ENCODE measurements around the gene MCCC1. TPM values are rescaled to one million over a fixed set of nuclear protein-coding genes. Genes with fewer than 3 reads are reported as not detected.
A peak's percentile ranks its signal among the peaks of the same experiment; 100 is the strongest.

Gene MCCC1
- total and polyA plus RNA-seq, 7 experiments from 2014 or later: 17.7 to 37.5 (median 31.8) TPM

GRCh38 chr3:182979674-182980191, 119.6 kb downstream of the MCCC1 start:
- Mint-ChIP-seq H3K4me1 (peaks cover 17 to 52% (median 45%) of the 10 kb centered on the region in 7 donors), H3K27ac (peak overlapping the region; percentile 73 to 95 (median 87)), H3K9me3 (no peaks in the 10 kb centered on the region), H3K27me3 (no peaks in the 10 kb centered on the region), H3K4me3 (peak overlapping the region in 9 of 10 donors; percentile 87 to 97 (median 91)), H3K36me3 (no peaks in the 10 kb centered on the region)
- peak in 7 of 9 donors; percentile 5 to 41 (median 26) for DNase-seq
- Histone ChIP-seq H3K27ac (ENCODE audit: low read depth, low read length) (peak overlapping the region; percentile 74), H3K9me3 (ENCODE audit: control insufficient read depth in 2 of 3, low read length in 3 of 3) (no peaks in the 10 kb centered on the region), H3K4me1 (ENCODE audit: control insufficient read depth in 2 of 2, insufficient read depth in 2 of 2, low read length in 2 of 2) (peaks cover 18 to 20% of the 10 kb centered on the region in 2 donors), H3K27me3 (ENCODE audit: control insufficient read depth in 2 of 2, insufficient read depth in 2 of 2, low read length in 2 of 2) (no peaks in the 10 kb centered on the region), H3K36me3 (ENCODE audit: control insufficient read depth in 2 of 3, insufficient read depth in 3 of 3, low read length in 3 of 3) (peaks cover 0 to 3% (median 0%) of the 10 kb centered on the region in 3 experiments), H3K4me3 (ENCODE audit: low read length) (peak overlapping the region; percentile 75)
- POLR2A ChIA-PET: interaction anchor here (0.5 to 2.2 kb wide), 4 partner anchors 10 to 602 kb away, joined by 3 to 17 read pairs (median 4); no protein-coding TSS in a partner anchor
- ATAC-seq: peak; percentile 7
- CTCF ChIA-PET: interaction anchor here (0.6 kb wide), 1 partner anchor 114 kb away, joined by 3 read pairs; no protein-coding TSS in a partner anchor
- intact Hi-C loops (cut with micrococcal nuclease): loop anchor here (1.0 to 5.0 kb wide), 8 partner anchors 10 to 185 kb away; partner anchors contain the start of gene MCCC1 (in 2 of the 2)

GRCh38 chr3:182979103-182979673, 120.1 kb downstream of the MCCC1 start:
- Mint-ChIP-seq H3K4me1 (peaks cover 17 to 54% (median 45%) of the 10 kb centered on the region in 7 donors), H3K27me3 (no peaks in the 10 kb centered on the region), H3K36me3 (no peaks in the 10 kb centered on the region), H3K27ac (peak overlapping the region; percentile 73 to 95 (median 87)), H3K9me3 (no peaks in the 10 kb centered on the region), H3K4me3 (peak overlapping the region in 9 of 10 donors; percentile 87 to 97 (median 91))
- CTCF ChIA-PET: interaction anchor here (0.6 to 0.8 kb wide), 2 partner anchors 68 to 114 kb away, joined by 3 to 4 read pairs; no protein-coding TSS in a partner anchor
- Histone ChIP-seq H3K4me1 (ENCODE audit: control insufficient read depth in 2 of 2, insufficient read depth in 2 of 2, low read length in 2 of 2) (peaks cover 18 to 20% of the 10 kb centered on the region in 2 donors), H3K4me3 (ENCODE audit: low read length) (peak overlapping the region; percentile 75), H3K27me3 (ENCODE audit: control insufficient read depth in 2 of 2, insufficient read depth in 2 of 2, low read length in 2 of 2) (no peaks in the 10 kb centered on the region), H3K27ac (ENCODE audit: low read depth, low read length) (peak overlapping the region; percentile 74), H3K9me3 (ENCODE audit: control insufficient read depth in 2 of 3, low read length in 3 of 3) (no peaks in the 10 kb centered on the region), H3K36me3 (ENCODE audit: control insufficient read depth in 2 of 3, insufficient read depth in 3 of 3, low read length in 3 of 3) (peaks cover 0 to 3% (median 0%) of the 10 kb centered on the region in 3 experiments)
- DNase-seq: no peak
- intact Hi-C loops (cut with micrococcal nuclease): loop anchor here (1.0 to 2.0 kb wide), 4 partner anchors 10 to 70 kb away; no protein-coding TSS in a partner anchor
- ATAC-seq: no peak
- POLR2A ChIA-PET: interaction anchor here (0.5 to 2.2 kb wide), 4 partner anchors 10 to 603 kb away, joined by 3 to 17 read pairs (median 4); no protein-coding TSS in a partner anchor

- H3K27me3 Mint-ChIP-seq: no peaks in the 10 kb centered on the region
- ChIA-PET POLR2A (interaction anchor here (2.2 kb wide), 1 partner anchor 9 kb away, joined by 17 read pairs; no protein-coding TSS in a partner anchor), CTCF (interaction anchor here (0.8 kb wide), 1 partner anchor 67 kb away, joined by 4 read pairs; no protein-coding TSS in a partner anchor)
- H3K36me3 Mint-ChIP-seq: no peaks in the 10 kb centered on the region
- ATAC-seq (no peak), DNase-seq (no peak)
- peaks cover 17 to 54% (median 45%) of the 10 kb centered on the region in 7 donors for H3K4me1 Mint-ChIP-seq
- Histone ChIP-seq H3K36me3 (ENCODE audit: control insufficient read depth in 2 of 3, insufficient read depth in 3 of 3, low read length in 3 of 3) (peaks cover 0 to 3% (median 0%) of the 10 kb centered on the region in 3 experiments), H3K4me3 (ENCODE audit: low read length) (no peak overlapping the region), H3K27me3 (ENCODE audit: control insufficient read depth in 2 of 2, insufficient read depth in 2 of 2, low read length in 2 of 2) (no peaks in the 10 kb centered on the region), H3K4me1 (ENCODE audit: control insufficient read depth in 2 of 2, insufficient read depth in 2 of 2, low read length in 2 of 2) (peaks cover 18 to 20% of the 10 kb centered on the region in 2 donors), H3K27ac (ENCODE audit: low read depth, low read length) (no peak overlapping the region), H3K9me3 (ENCODE audit: control insufficient read depth in 2 of 3, low read length in 3 of 3) (no peaks in the 10 kb centered on the region)
- H3K4me3 Mint-ChIP-seq: peak overlapping the region in 8 of 10 donors; percentile 3 to 97 (median 89)
- H3K27ac Mint-ChIP-seq: peak overlapping the region in 7 of 9 donors; percentile 19 to 83 (median 32)
- no peaks in the 10 kb centered on the region for H3K9me3 Mint-ChIP-seq
- intact Hi-C loops (cut with micrococcal nuclease): loop anchor here in 1 of 2 donors (2.0 kb wide), 2 partner anchors 14 to 70 kb away; no protein-coding TSS in a partner anchor
Observed at GRCh38 chr3:182978387-182978786, 120.9 kb downstream of the MCCC1 start.

- Histone ChIP-seq H3K4me3 (ENCODE audit: low read length) (no peak overlapping the region), H3K4me1 (ENCODE audit: control insufficient read depth in 2 of 2, insufficient read depth in 2 of 2, low read length in 2 of 2) (peaks cover 0 to 6% of the 10 kb centered on the region in 2 donors), H3K9me3 (ENCODE audit: control insufficient read depth in 2 of 3, low read length in 3 of 3) (no peaks in the 10 kb centered on the region), H3K36me3 (ENCODE audit: control insufficient read depth in 2 of 3, insufficient read depth in 3 of 3, low read length in 3 of 3) (no peaks in the 10 kb centered on the region), H3K27ac (ENCODE audit: low read depth, low read length) (no peak overlapping the region), H3K27me3 (ENCODE audit: control insufficient read depth in 2 of 2, insufficient read depth in 2 of 2, low read length in 2 of 2) (no peaks in the 10 kb centered on the region)
- H3K4me1 Mint-ChIP-seq: peaks cover 26 to 71% (median 65%) of the 10 kb centered on the region in 7 donors
- H3K9me3 Mint-ChIP-seq: no peaks in the 10 kb centered on the region
- H3K27ac Mint-ChIP-seq: no peak overlapping the region
- H3K27me3 Mint-ChIP-seq: no peaks in the 10 kb centered on the region
- intact Hi-C loops (cut with micrococcal nuclease): no loop called here
- H3K4me3 Mint-ChIP-seq: no peak overlapping the region
- ChIA-PET POLR2A (no interaction called here), CTCF (no interaction called here)
- no peak for ATAC-seq
- DNase-seq: no peak
- H3K36me3 Mint-ChIP-seq: peaks cover 0 to 2% (median 0%) of the 10 kb centered on the region in 5 donors
Observed at GRCh38 chr3:182973047-182973446, 126.2 kb downstream of the MCCC1 start.

GRCh38 chr3:182972387-182972786, 126.9 kb downstream of the MCCC1 start:
- H3K4me3 ChIP-seq (ENCODE audit: low read length): no peak overlapping the region
- Mint-ChIP-seq H3K36me3 (peaks cover 0 to 2% (median 0%) of the 10 kb centered on the region in 5 donors), H3K9me3 (no peaks in the 10 kb centered on the region), H3K4me3 (no peak overlapping the region), H3K4me1 (peaks cover 33 to 73% (median 69%) of the 10 kb centered on the region in 7 donors), H3K27me3 (no peaks in the 10 kb centered on the region), H3K27ac (peak overlapping the region in 1 of 9 donors; percentile 4)
- peaks cover 0 to 13% of the 10 kb centered on the region in 2 donors for H3K4me1 ChIP-seq (ENCODE audit: control insufficient read depth in 2 of 2, insufficient read depth in 2 of 2, low read length in 2 of 2)
- DNase-seq: no peak
- ChIA-PET CTCF (no interaction called here), POLR2A (interaction anchor here (1.4 kb wide), 1 partner anchor 9 kb away, joined by 3 read pairs; no protein-coding TSS in a partner anchor)
- H3K27ac ChIP-seq (ENCODE audit: low read depth, low read length): no peak overlapping the region
- H3K27me3 ChIP-seq (ENCODE audit: control insufficient read depth in 2 of 2, insufficient read depth in 2 of 2, low read length in 2 of 2): no peaks in the 10 kb centered on the region
- no peaks in the 10 kb centered on the region for H3K36me3 ChIP-seq (ENCODE audit: control insufficient read depth in 2 of 3, insufficient read depth in 3 of 3, low read length in 3 of 3)
- ATAC-seq: no peak
- intact Hi-C loops (cut with micrococcal nuclease): no loop called here
- H3K9me3 ChIP-seq (ENCODE audit: control insufficient read depth in 2 of 3, low read length in 3 of 3): no peaks in the 10 kb centered on the region

GRCh38 chr3:182971637-182972036, 127.7 kb downstream of the MCCC1 start:
- Mint-ChIP-seq H3K27ac (peak overlapping the region in 2 of 9 donors; percentile 9 to 22), H3K9me3 (no peaks in the 10 kb centered on the region), H3K4me3 (no peak overlapping the region), H3K36me3 (peaks cover 0 to 2% (median 0%) of the 10 kb centered on the region in 5 donors), H3K27me3 (no peaks in the 10 kb centered on the region), H3K4me1 (peaks cover 38 to 75% (median 69%) of the 10 kb centered on the region in 7 donors)
- intact Hi-C loops (cut with micrococcal nuclease): no loop called here
- Histone ChIP-seq H3K4me3 (ENCODE audit: low read length) (no peak overlapping the region), H3K27me3 (ENCODE audit: control insufficient read depth in 2 of 2, insufficient read depth in 2 of 2, low read length in 2 of 2) (no peaks in the 10 kb centered on the region), H3K36me3 (ENCODE audit: control insufficient read depth in 2 of 3, insufficient read depth in 3 of 3, low read length in 3 of 3) (no peaks in the 10 kb centered on the region), H3K9me3 (ENCODE audit: control insufficient read depth in 2 of 3, low read length in 3 of 3) (no peaks in the 10 kb centered on the region), H3K27ac (ENCODE audit: low read depth, low read length) (no peak overlapping the region), H3K4me1 (ENCODE audit: control insufficient read depth in 2 of 2, insufficient read depth in 2 of 2, low read length in 2 of 2) (peaks cover 0 to 17% of the 10 kb centered on the region in 2 donors)
- DNase-seq (no peak), ATAC-seq (no peak)
- ChIA-PET POLR2A (interaction anchor here (1.4 kb wide), 1 partner anchor 10 kb away, joined by 3 read pairs; no protein-coding TSS in a partner anchor), CTCF (interaction anchor here (0.7 kb wide), 1 partner anchor 10 kb away, joined by 3 read pairs; no protein-coding TSS in a partner anchor)
